Measurements from ENCODE around the gene MZF1.

The MZF1 gene

GRCh38 chr19:58551577-58552471, 21.3 kb downstream of the MZF1 start:
- H3K9me3 ChIP-seq (replicated peaks; ENCODE audit: low read length), result no peaks in the 10 kb centered on the region
- no peak overlapping the region for H3K4me2 ChIP-seq (ENCODE audit: low read length)
- H3K27me3 ChIP-seq (ENCODE audit: control insufficient read depth, insufficient read depth, low read length), result no peaks in the 10 kb centered on the region
- H3K4me1 ChIP-seq (ENCODE audit: control insufficient read depth, insufficient read depth, low read length), result peaks cover 30% of the 10 kb centered on the region
- no peak overlapping the region for H3K4me3 ChIP-seq (ENCODE audit: low read length)
- peaks cover 70% of the 10 kb centered on the region for H3K36me3 ChIP-seq (ENCODE audit: insufficient read depth, low read length)
- no peak overlapping the region for H3K9ac ChIP-seq (ENCODE audit: low read depth, low read length)

GRCh38 chr19:58551123-58551497, 22.0 kb downstream of the MZF1 start:
- H3K36me3 ChIP-seq (ENCODE audit: insufficient read depth, low read length), result peaks cover 68% of the 10 kb centered on the region
- no peak overlapping the region for H3K4me2 ChIP-seq (ENCODE audit: low read length)
- H3K4me3 ChIP-seq (ENCODE audit: low read length), result no peak overlapping the region
- H3K4me1 ChIP-seq (ENCODE audit: control insufficient read depth, insufficient read depth, low read length), result peaks cover 31% of the 10 kb centered on the region
- no peak overlapping the region for H3K9ac ChIP-seq (ENCODE audit: low read depth, low read length)
- H3K27me3 ChIP-seq (ENCODE audit: control insufficient read depth, insufficient read depth, low read length), result no peaks in the 10 kb centered on the region
- H3K9me3 ChIP-seq (replicated peaks; ENCODE audit: low read length), result no peaks in the 10 kb centered on the region

DNA sequence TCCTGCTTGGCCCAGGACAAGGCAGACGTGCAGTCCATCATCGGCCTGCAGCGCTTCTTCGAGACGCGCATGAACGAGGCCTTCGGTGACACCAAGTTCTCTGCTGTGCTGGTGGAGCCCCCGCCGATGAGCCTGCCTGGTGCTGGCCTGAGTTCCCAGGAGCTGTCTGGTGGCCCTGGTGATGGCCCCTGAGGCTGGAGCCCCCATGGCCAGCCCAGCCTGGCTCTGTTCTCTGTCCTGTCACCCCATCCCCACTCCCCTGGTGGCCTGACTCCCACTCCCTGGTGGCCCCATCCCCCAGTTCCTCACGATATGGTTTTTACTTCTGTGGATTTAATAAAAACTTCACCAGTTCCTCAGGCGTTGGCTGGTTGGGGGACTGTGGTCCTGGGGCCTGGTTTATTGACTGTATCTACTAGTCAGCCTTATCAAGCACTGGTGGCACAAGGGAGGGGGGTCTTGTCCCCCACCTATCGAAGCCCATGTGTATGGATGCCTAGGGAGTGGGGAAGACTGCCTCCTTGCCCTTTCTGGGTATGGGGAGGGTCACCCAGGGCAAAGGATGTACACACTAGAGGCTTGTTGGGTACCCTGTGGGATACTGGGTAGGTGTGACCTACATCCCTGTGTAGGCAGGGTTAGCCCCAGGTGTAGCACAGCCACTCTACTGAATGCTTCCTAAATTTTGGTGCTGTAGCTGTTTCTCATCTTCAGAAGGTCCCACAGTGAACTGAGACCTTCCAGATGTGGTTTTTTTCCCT, 22.6 kb downstream of the MZF1 start:
- no peaks in the 10 kb centered on the region for H3K9me3 ChIP-seq (replicated peaks; ENCODE audit: low read length)
- H3K27me3 ChIP-seq (ENCODE audit: control insufficient read depth, insufficient read depth, low read length), result no peaks in the 10 kb centered on the region
- peaks cover 35% of the 10 kb centered on the region for H3K4me1 ChIP-seq (ENCODE audit: control insufficient read depth, insufficient read depth, low read length)
- no peak overlapping the region for H3K4me2 ChIP-seq (ENCODE audit: low read length)
- peaks cover 71% of the 10 kb centered on the region for H3K36me3 ChIP-seq (ENCODE audit: insufficient read depth, low read length)
- H3K4me3 ChIP-seq (ENCODE audit: low read length), result no peak overlapping the region
- H3K9ac ChIP-seq (ENCODE audit: low read depth, low read length), result no peak overlapping the region

GRCh38 chr19:58549664-58550361, 23.3 kb downstream of the MZF1 start:
- no peaks in the 10 kb centered on the region for H3K27me3 ChIP-seq (ENCODE audit: control insufficient read depth, insufficient read depth, low read length)
- H3K4me2 ChIP-seq (ENCODE audit: low read length), result no peak overlapping the region
- H3K36me3 ChIP-seq (ENCODE audit: insufficient read depth, low read length), result peaks cover 74% of the 10 kb centered on the region
- peaks cover 30% of the 10 kb centered on the region for H3K4me1 ChIP-seq (ENCODE audit: control insufficient read depth, insufficient read depth, low read length)
- no peak overlapping the region for H3K4me3 ChIP-seq (ENCODE audit: low read length)
- H3K9me3 ChIP-seq (replicated peaks; ENCODE audit: low read length), result no peaks in the 10 kb centered on the region
- no peak overlapping the region for H3K9ac ChIP-seq (ENCODE audit: low read depth, low read length)

DNA sequence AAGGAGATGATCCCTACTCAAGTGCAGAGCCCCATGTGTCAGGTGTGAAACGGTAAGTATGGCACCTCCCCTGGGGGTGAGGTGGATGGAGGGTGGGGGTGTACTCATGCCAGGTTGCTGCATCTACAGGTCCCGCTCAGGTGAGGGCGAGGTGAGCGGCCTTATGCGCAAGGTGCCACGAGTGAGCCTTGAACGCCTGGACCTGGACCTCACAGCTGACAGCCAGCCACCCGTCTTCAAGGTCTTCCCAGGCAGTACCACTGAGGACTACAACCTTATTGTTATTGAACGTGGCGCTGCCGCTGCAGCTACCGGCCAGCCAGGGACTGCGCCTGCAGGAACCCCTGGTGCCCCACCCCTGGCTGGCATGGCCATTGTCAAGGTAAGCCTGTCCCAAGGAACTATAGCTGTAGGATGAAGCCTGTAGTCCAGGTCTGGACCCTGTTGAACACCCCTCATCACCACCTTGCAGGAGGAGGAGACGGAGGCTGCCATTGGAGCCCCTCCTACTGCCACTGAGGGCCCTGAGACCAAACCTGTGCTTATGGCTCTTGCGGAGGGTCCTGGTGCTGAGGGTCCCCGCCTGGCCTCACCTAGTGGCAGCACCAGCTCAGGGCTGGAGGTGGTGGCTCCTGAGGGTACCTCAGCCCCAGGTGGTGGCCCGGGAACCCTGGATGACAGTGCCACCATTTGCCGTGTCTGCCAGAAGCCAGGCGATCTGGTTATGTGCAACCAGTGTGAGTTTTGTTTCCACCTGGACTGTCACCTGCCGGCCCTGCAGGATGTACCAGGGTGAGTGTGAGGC, 24.1 kb downstream of the MZF1 start:
- Histone ChIP-seq H3K27me3 (ENCODE audit: control insufficient read depth, insufficient read depth, low read length) (no peaks in the 10 kb centered on the region), H3K4me1 (ENCODE audit: control insufficient read depth, insufficient read depth, low read length) (peaks cover 27% of the 10 kb centered on the region), H3K9me3 (replicated peaks; ENCODE audit: low read length) (no peaks in the 10 kb centered on the region), H3K4me3 (ENCODE audit: low read length) (no peak overlapping the region), H3K9ac (ENCODE audit: low read depth, low read length) (no peak overlapping the region), H3K4me2 (ENCODE audit: low read length) (no peak overlapping the region), H3K36me3 (ENCODE audit: insufficient read depth, low read length) (peaks cover 74% of the 10 kb centered on the region)

DNA sequence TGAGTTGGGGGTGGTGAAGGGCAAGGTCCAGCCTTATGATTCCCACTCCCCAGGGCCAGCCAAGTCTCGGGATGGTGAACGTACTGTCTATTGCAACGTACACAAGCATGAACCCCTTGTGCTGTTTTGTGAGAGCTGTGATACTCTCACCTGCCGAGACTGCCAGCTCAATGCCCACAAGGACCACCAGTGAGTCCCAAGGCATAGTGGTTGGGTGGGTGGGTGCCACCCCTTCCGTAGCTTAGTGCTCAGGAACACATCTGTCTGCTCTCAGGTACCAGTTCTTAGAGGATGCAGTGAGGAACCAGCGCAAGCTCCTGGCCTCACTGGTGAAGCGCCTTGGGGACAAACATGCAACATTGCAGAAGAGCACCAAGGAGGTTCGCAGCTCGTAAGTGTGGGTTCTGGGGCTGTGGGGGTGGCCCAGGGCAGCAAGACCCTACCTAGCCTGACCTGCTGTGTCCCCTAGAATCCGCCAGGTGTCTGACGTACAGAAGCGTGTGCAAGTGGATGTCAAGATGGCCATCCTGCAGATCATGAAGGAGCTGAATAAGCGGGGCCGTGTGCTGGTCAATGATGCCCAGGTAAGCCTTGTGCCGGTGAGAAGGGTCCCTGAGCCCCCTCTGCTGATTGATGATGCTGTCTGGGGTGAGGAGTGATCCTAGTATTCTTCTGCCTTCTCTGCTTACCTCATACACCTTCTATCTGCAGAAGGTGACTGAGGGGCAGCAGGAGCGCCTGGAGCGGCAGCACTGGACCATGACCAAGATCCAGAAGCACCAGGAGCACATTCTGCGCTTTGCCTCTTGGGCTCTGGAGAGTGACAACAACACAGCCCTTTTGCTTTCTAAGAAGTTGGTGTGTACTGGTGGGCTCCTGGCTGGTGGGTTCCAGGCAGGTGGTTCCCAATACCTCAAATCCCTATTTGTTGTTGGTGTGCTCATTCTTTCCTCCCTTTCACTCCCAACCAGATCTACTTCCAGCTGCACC, 25.5 kb downstream of the MZF1 start:
- Histone ChIP-seq H3K36me3 (ENCODE audit: insufficient read depth, low read length) (peaks cover 70% of the 10 kb centered on the region), H3K27me3 (ENCODE audit: control insufficient read depth, insufficient read depth, low read length) (no peaks in the 10 kb centered on the region), H3K9me3 (replicated peaks; ENCODE audit: low read length) (no peaks in the 10 kb centered on the region), H3K4me3 (ENCODE audit: low read length) (peak overlapping the region; percentile 43), H3K9ac (ENCODE audit: low read depth, low read length) (no peak overlapping the region), H3K4me1 (ENCODE audit: control insufficient read depth, insufficient read depth, low read length) (peaks cover 20% of the 10 kb centered on the region), H3K4me2 (ENCODE audit: low read length) (peak overlapping the region; percentile 63)

GRCh38 chr19:58546019-58546530, 27.1 kb downstream of the MZF1 start:
- H3K4me3 ChIP-seq (ENCODE audit: low read length), result peak overlapping the region; percentile 99
- H3K4me2 ChIP-seq (ENCODE audit: low read length), result peak overlapping the region; percentile 99
- peak overlapping the region; percentile 95 for H3K9ac ChIP-seq (ENCODE audit: low read depth, low read length)
- no peaks in the 10 kb centered on the region for H3K9me3 ChIP-seq (replicated peaks; ENCODE audit: low read length)
- H3K4me1 ChIP-seq (ENCODE audit: control insufficient read depth, insufficient read depth, low read length), result peaks cover 20% of the 10 kb centered on the region
- H3K27me3 ChIP-seq (ENCODE audit: control insufficient read depth, insufficient read depth, low read length), result no peaks in the 10 kb centered on the region
- H3K36me3 ChIP-seq (ENCODE audit: insufficient read depth, low read length), result peaks cover 55% of the 10 kb centered on the region

GRCh38 chr19:58545286-58546018, 27.7 kb downstream of the MZF1 start:
- no peaks in the 10 kb centered on the region for H3K9me3 ChIP-seq (replicated peaks; ENCODE audit: low read length)
- peak overlapping the region; percentile 95 for H3K9ac ChIP-seq (ENCODE audit: low read depth, low read length)
- peaks cover 20% of the 10 kb centered on the region for H3K4me1 ChIP-seq (ENCODE audit: control insufficient read depth, insufficient read depth, low read length)
- no peaks in the 10 kb centered on the region for H3K27me3 ChIP-seq (ENCODE audit: control insufficient read depth, insufficient read depth, low read length)
- peak overlapping the region; percentile 99 for H3K4me2 ChIP-seq (ENCODE audit: low read length)
- H3K36me3 ChIP-seq (ENCODE audit: insufficient read depth, low read length), result peaks cover 48% of the 10 kb centered on the region
- peak overlapping the region; percentile 99 for H3K4me3 ChIP-seq (ENCODE audit: low read length)

DNA sequence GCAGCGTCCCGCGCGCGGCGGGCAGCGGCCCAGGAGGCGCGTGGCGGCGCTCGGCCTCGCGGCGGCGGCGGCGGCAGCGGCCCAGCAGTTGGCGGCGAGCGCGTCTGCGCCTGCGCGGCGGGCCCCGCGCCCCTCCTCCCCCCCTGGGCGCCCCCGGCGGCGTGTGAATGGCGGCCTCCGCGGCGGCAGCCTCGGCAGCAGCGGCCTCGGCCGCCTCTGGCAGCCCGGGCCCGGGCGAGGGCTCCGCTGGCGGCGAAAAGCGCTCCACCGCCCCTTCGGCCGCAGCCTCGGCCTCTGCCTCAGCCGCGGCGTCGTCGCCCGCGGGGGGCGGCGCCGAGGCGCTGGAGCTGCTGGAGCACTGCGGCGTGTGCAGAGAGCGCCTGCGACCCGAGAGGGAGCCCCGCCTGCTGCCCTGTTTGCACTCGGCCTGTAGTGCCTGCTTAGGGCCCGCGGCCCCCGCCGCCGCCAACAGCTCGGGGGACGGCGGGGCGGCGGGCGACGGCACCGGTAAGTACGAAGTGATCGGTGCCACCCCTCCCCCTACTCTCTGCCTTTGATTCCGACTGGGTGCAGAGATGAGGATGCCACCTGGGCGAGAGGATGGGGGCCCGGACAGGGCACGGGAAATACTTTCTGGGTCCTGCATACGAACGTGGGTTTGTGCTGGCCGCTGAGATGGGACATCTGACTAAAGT, 28.4 kb downstream of the MZF1 start:
- no peaks in the 10 kb centered on the region for H3K9me3 ChIP-seq (replicated peaks; ENCODE audit: low read length)
- peak overlapping the region; percentile 99 for H3K4me2 ChIP-seq (ENCODE audit: low read length)
- H3K36me3 ChIP-seq (ENCODE audit: insufficient read depth, low read length), result peaks cover 41% of the 10 kb centered on the region
- H3K4me3 ChIP-seq (ENCODE audit: low read length), result peak overlapping the region; percentile 99
- H3K4me1 ChIP-seq (ENCODE audit: control insufficient read depth, insufficient read depth, low read length), result peaks cover 20% of the 10 kb centered on the region
- H3K27me3 ChIP-seq (ENCODE audit: control insufficient read depth, insufficient read depth, low read length), result peaks cover under 1% of the 10 kb centered on the region
- peak overlapping the region; percentile 95 for H3K9ac ChIP-seq (ENCODE audit: low read depth, low read length)

Measured in skeletal muscle satellite cell (primary cell).